H1 (cell line): ENCODE measurements around the gene P2RX6. TPM values are rescaled to one million over a fixed set of nuclear protein-coding genes. Genes with fewer than 3 reads are reported as not detected.

Experiments
- CTCF ChIA-PET: fragments of 300-600 bp; sonication (Branson Sonifier 250); formaldehyde crosslinking; loops from one replicate; lab custom pipeline; 2021; ENCODE audit not compliant: partially characterized antibody; lab: Charles Lee
- POLR2A ChIA-PET: fragments of 300-600 bp; sonication (Branson Sonifier 250); formaldehyde crosslinking; loops from one replicate; lab custom pipeline; 2021; ENCODE audit warnings: inconsistent platforms; ENCODE audit not compliant: partially characterized antibody; lab: Charles Lee
- DNase-seq, 2 experiments: peaks; one replicate each; pipeline versions ENCODE4 v3.0.0 to v3.0.0-alpha.2; 2010 to 2022; ENCODE audit warnings: low spot score in 2 of 2, low read depth in 1 of 2, mixed read lengths in 1 of 2
- FAIRE-seq: peaks from 2 replicates; lab custom pipeline; 2011; peaks lifted over from hg19 to GRCh38; lab: Jason Lieb, UNC
- H2AFZ ChIP-seq: 2 replicates; pipeline ENCODE4 v1.8.1; 2012; ENCODE audit warnings: low read length, inconsistent platforms
- H2AK5ac ChIP-seq: 2 replicates; pipeline ENCODE4 v1.6.1; 2013; ENCODE audit warnings: low read depth, low read length
- H2BK120ac ChIP-seq: replicated peaks from 2 replicates; pipeline ENCODE3; 2013; ENCODE audit warnings: low read depth, low read length, inconsistent platforms
- H2BK12ac ChIP-seq: 2 replicates; pipeline ENCODE4 v1.6.1; 2013; ENCODE audit warnings: low read depth, low read length
- H2BK15ac ChIP-seq: 2 replicates; pipeline ENCODE4 v1.6.1; 2013; ENCODE audit warnings: low read length
- H2BK20ac ChIP-seq: 2 replicates; pipeline ENCODE4 v1.6.1; 2013; ENCODE audit warnings: low read length
- H2BK5ac ChIP-seq: 2 replicates; pipeline ENCODE4 v1.6.1; 2013; ENCODE audit warnings: low read depth, low read length
- H3K14ac ChIP-seq: 2 replicates; pipeline ENCODE4 v1.6.1; 2013; ENCODE audit warnings: inconsistent platforms; ENCODE audit not compliant: insufficient read length
- H3K18ac ChIP-seq: 2 replicates; pipeline ENCODE4 v1.6.1; 2013; ENCODE audit warnings: low read length; ENCODE audit errors: extremely low read depth
- H3K23ac ChIP-seq: 2 replicates; pipeline ENCODE4 v1.6.1; 2013; ENCODE audit warnings: inconsistent platforms; ENCODE audit not compliant: insufficient read length
- H3K23me2 ChIP-seq: 2 replicates; pipeline ENCODE4 v1.6.1; 2013; ENCODE audit warnings: low read depth, low read length
- H3K27ac ChIP-seq: 2 replicates; pipeline ENCODE4 v1.6.1; 2011; ENCODE audit warnings: low read depth, low read length, inconsistent platforms
- H3K27me3 ChIP-seq, 4 experiments: replicated peaks in 1 of 4; 1 replicate in 1 of 4; 2 replicates in 3 of 4; pipeline versions ENCODE4 v1.6.1 to v1.8.1; 2011 to 2013; ENCODE audit warnings: low read length in 3 of 4, mild to moderate bottlenecking in 3 of 4, inconsistent platforms in 2 of 4, mixed read lengths in 2 of 4, moderate library complexity in 1 of 4; ENCODE audit not compliant: control insufficient read depth in 3 of 4, insufficient read depth in 3 of 4; ENCODE audit errors: extremely low read depth in 1 of 4
- H3K36me3 ChIP-seq, 4 experiments: 2 replicates each; pipeline versions ENCODE4 v1.6.1 to v1.8.1; 2011 to 2013; ENCODE audit warnings: mild to moderate bottlenecking in 4 of 4, low read length in 3 of 4, moderate library complexity in 2 of 4, control low read depth in 1 of 4, inconsistent platforms in 1 of 4; ENCODE audit not compliant: insufficient read depth in 4 of 4, control insufficient read depth in 2 of 4
- H3K4ac ChIP-seq: replicated peaks from 2 replicates; pipeline ENCODE3; 2013; ENCODE audit warnings: low read length, low read depth, mixed read lengths, inconsistent platforms; ENCODE audit not compliant: insufficient read length
- H3K4me1 ChIP-seq, 4 experiments: replicated peaks in 1 of 4; 1 replicate in 1 of 4; 2 replicates in 3 of 4; pipeline versions ENCODE4 v1.6.1 to v1.8.1; 2011 to 2013; ENCODE audit warnings: low read length in 3 of 4, inconsistent platforms in 2 of 4, mixed read lengths in 1 of 4; ENCODE audit not compliant: insufficient read depth in 4 of 4, control insufficient read depth in 3 of 4
- H3K4me2 ChIP-seq, 2 experiments: 2 replicates each; pipeline versions ENCODE4 v1.6.1 to v1.8.1; 2011 to 2013; ENCODE audit warnings: low read depth in 2 of 2, low read length in 2 of 2, control low read depth in 1 of 2, inconsistent platforms in 1 of 2, mild to moderate bottlenecking in 1 of 2; ENCODE audit not compliant: insufficient read depth in 1 of 2
- H3K4me3 ChIP-seq, 4 experiments: fragments of 200-600, 300-600 bp in 1 of 4; sonication (generic), shearing (Covaris generic), sonication (Bioruptor Twin) in 1 of 4; 2 replicates each; pipeline versions ENCODE4 v1.5.1 to v1.8.1; 2011 to 2016; ENCODE audit warnings: low read length in 4 of 4, low read depth in 3 of 4, control low read depth in 2 of 4, inconsistent platforms in 2 of 4, mild to moderate bottlenecking in 2 of 4, mixed read lengths in 1 of 4, moderate library complexity in 1 of 4; ENCODE audit not compliant: insufficient read depth in 2 of 4; ENCODE audit errors: extremely low read depth in 1 of 4
- H3K56ac ChIP-seq: replicated peaks from 2 replicates; pipeline ENCODE3; 2013; ENCODE audit warnings: low read depth, mild to moderate bottlenecking, mixed read lengths, low read length, inconsistent platforms; ENCODE audit not compliant: insufficient read length
- H3K79me1 ChIP-seq: 2 replicates; pipeline ENCODE4 v1.6.1; 2013; ENCODE audit warnings: low read depth, low read length, control low read depth
- H3K79me2 ChIP-seq, 2 experiments: 2 replicates each; pipeline versions ENCODE4 v1.6.1 to v1.8.1; 2012 to 2013; ENCODE audit warnings: low read length in 2 of 2, mild to moderate bottlenecking in 2 of 2, inconsistent platforms in 1 of 2; ENCODE audit not compliant: insufficient read depth in 2 of 2, control insufficient read depth in 1 of 2
- H3K9ac ChIP-seq, 4 experiments: replicated peaks in 1 of 4; 1 replicate in 1 of 4; 2 replicates in 3 of 4; pipeline versions ENCODE4 v1.6.1 to v1.8.1; 2011 to 2013; ENCODE audit warnings: low read depth in 3 of 4, low read length in 3 of 4, control low read depth in 2 of 4, mild to moderate bottlenecking in 2 of 4, moderate library complexity in 2 of 4, inconsistent platforms in 1 of 4; ENCODE audit errors: extremely low read depth in 1 of 4
- H3K9me3 ChIP-seq, 2 experiments: 2 replicates each; pipeline versions ENCODE4 v1.6.1 to v1.8.1; 2012 to 2013; ENCODE audit warnings: mild to moderate bottlenecking in 2 of 2, moderate library complexity in 2 of 2, control low read depth in 1 of 2, inconsistent platforms in 1 of 2, low read depth in 1 of 2, low read length in 1 of 2, mixed read lengths in 1 of 2; ENCODE audit not compliant: insufficient read depth in 2 of 2
- H4K20me1 ChIP-seq, 2 experiments: replicated peaks in 1 of 2; 2 replicates each; pipeline versions ENCODE3 to v1.8.1; 2011 to 2013; ENCODE audit warnings: inconsistent platforms in 2 of 2, low read length in 2 of 2, mild to moderate bottlenecking in 1 of 2; ENCODE audit not compliant: insufficient read depth in 2 of 2, control insufficient read depth in 1 of 2
- H4K5ac ChIP-seq: 2 replicates; pipeline ENCODE4 v1.6.1; 2013; ENCODE audit warnings: low read length, low read depth, mixed read lengths, inconsistent platforms; ENCODE audit not compliant: insufficient read length
- H4K8ac ChIP-seq: 2 replicates; pipeline ENCODE4 v1.8.0; 2013; ENCODE audit warnings: mild to moderate bottlenecking, moderate library complexity, low read length, inconsistent platforms; ENCODE audit not compliant: insufficient read depth; ENCODE audit errors: extremely low read depth
- H4K91ac ChIP-seq: replicated peaks from 2 replicates; pipeline ENCODE3; 2013; ENCODE audit warnings: low read length, mixed read lengths, inconsistent platforms; ENCODE audit not compliant: insufficient read length
- WGBS, 2 experiments: shearing (Covaris generic) in 1 of 2; methylation state at CpG; one replicate each; pipeline versions ENCODE4 v1.1.6 to v1.1.7; 2013 to 2015; ENCODE audit warnings: low lambda C conversion rate in 2 of 2, mixed read lengths in 2 of 2, inconsistent platforms in 1 of 2, low coverage in 1 of 2, missing lambda C conversion rate in 1 of 2; ENCODE audit not compliant: insufficient replicate concordance in 2 of 2, insufficient coverage in 1 of 2, insufficient read length in 1 of 2; ENCODE audit errors: extremely low coverage in 1 of 2, missing lambda C conversion rate in 1 of 2; 5-methylcytosine and 5-hydroxymethylcytosine counted together
- polyA plus RNA-seq, 7 experiments: library from polyadenylated mRNA; depleted of rRNA in 3 of 7; stranded (reverse) in 5 of 7; unstranded in 2 of 7; fragments of >200 nt in 5 of 7; fragments of 200-250 nt in 2 of 7; gene quantifications; 1 replicate in 5 of 7; 2 replicates in 1 of 7; 4 replicates in 1 of 7; pipeline versions ENCODE4 v1.2.1 to v1.2.3, GENCODE V29; 2011 to 2013; ENCODE audit warnings: missing spikeins in 2 of 7, mixed read lengths in 2 of 7
- total RNA-seq: library from RNA; stranded (reverse); fragmentation: NEBNext Ultra II Directional; extraction: Animal tissue kit (Norgen Biotek cat#: 25700); gene quantifications from 2 replicates; pipeline ENCODE4 v1.2.1, GENCODE V29; 2021
- TF ChIP-seq, protein P1 (sequence below): IDR thresholded peaks from 2 replicates; pipeline ENCODE4 v1.6.1; 2011; ENCODE audit warnings: low read length, improper control_type of control experiment

The P2RX6 gene
- total and polyA plus RNA-seq, 2 of the 8 experiments (the other 6 are each of a cell fraction or from before 2014, with no cell fraction given) = 0.09 TPM; not detected in 1

DNA sequence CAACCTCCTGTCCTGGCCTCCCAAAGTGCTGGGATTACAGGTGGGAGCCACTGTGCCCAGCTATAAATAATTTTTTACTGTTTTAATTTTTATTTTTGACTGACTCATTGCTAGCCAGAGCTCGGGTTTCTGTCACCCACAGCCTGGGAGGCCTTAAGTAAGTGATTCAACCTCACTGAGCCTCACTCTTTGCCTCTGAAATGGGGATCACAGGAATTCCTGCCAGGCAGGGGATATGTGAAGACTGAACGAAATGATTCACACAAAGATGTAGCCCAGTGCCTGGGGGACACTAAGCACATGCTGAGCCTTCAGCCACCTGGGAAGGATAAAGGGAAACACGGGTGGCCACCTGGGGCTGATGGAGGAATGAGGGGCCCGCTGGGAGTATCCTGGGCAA lies 27.0 kb downstream of the P2RX6 start:
- no peak overlapping the region for H3K14ac ChIP-seq
- no peak overlapping the region for H3K18ac ChIP-seq
- no peak overlapping the region for H3K27ac ChIP-seq
- no peak overlapping the region for H3K4ac ChIP-seq
- no peak overlapping the region for H4K91ac ChIP-seq
- H3K56ac ChIP-seq = no peak overlapping the region
- peaks cover 0 to 7% (median 2%) of the 10 kb centered on the region in 4 experiments; a peak in 3 of 7 replicates for H3K27me3 ChIP-seq
- H2BK120ac ChIP-seq = no peak overlapping the region
- H3K79me2 ChIP-seq = no peaks in the 10 kb centered on the region
- FAIRE-seq (no peak), DNase-seq (no peak)
- H2BK20ac ChIP-seq = no peak overlapping the region
- no peak overlapping the region for H4K8ac ChIP-seq
- no peak overlapping the region for H2AFZ ChIP-seq
- no peak overlapping the region for H3K23ac ChIP-seq
- H3K4me2 ChIP-seq = no peak overlapping the region
- no peak overlapping the region for H3K9ac ChIP-seq
- H3K4me3 ChIP-seq = no peak overlapping the region
- CTCF ChIA-PET = interaction anchor here (0.8 to 1.2 kb wide), 2 partner anchors 84 to 906 kb away, joined by 4 to 5 read pairs; no protein-coding TSS in a partner anchor
- POLR2A ChIA-PET = no interaction called here
- no peaks in the 10 kb centered on the region for H3K36me3 ChIP-seq
- no peak overlapping the region for H4K5ac ChIP-seq
- H3K23me2 ChIP-seq = peaks cover 6% of the 10 kb centered on the region; the same call in 1 of the 2 replicates
- no peak overlapping the region for H2BK12ac ChIP-seq
- H3K9me3 ChIP-seq = no peaks in the 10 kb centered on the region
- TF ChIP-seq, protein P1, sequence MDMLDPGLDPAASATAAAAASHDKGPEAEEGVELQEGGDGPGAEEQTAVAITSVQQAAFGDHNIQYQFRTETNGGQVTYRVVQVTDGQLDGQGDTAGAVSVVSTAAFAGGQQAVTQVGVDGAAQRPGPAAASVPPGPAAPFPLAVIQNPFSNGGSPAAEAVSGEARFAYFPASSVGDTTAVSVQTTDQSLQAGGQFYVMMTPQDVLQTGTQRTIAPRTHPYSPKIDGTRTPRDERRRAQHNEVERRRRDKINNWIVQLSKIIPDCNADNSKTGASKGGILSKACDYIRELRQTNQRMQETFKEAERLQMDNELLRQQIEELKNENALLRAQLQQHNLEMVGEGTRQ = no peak
- H2BK15ac ChIP-seq = no peak overlapping the region
- no peak overlapping the region for H2AK5ac ChIP-seq
- no peak overlapping the region for H2BK5ac ChIP-seq
- 78% methylated on average over 4 of the region's 4 CpGs; no CpG with 5 or more reads in 1 of the 2 experiments for WGBS, 2 experiments
- H4K20me1 ChIP-seq = no peaks in the 10 kb centered on the region
- H3K4me1 ChIP-seq = peaks cover 0 to 10% (median 0%) of the 10 kb centered on the region in 4 experiments; a peak in 2 of 7 replicates
- no peaks in the 10 kb centered on the region for H3K79me1 ChIP-seq
